ENCODE measurements around the gene GRID1.

Gene GRID1

DNA sequence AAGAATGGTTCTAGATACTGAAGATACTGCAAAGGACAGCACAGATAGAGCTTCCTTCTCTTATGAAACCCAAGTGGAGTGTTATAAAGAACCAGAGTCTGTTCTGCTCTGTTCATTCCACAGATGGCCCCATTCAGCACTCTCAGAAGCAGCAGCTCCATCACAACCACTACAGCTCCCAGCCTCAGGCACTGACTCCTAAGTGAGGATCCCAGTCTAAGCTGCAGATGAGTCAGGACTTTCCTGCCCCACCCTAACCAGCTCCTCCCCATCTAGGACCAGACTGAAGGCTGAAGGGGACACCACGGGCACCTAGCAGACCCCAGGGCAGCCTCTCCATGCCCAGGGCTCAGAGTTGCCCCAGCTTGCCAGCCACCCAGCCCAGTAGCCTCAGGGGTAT, 379.8 kb downstream of the GRID1 start:
- TF ChIP-seq CTCF (IDR thresholded peaks at IDR 0.05; ENCODE audit: control insufficient read depth, extremely low read depth, insufficient read depth): no peak
- DNase-seq (ENCODE audit: low read depth): no peak
- H3K4me3 ChIP-seq (ENCODE audit: low read depth, low read length): no peak overlapping the region

DNA sequence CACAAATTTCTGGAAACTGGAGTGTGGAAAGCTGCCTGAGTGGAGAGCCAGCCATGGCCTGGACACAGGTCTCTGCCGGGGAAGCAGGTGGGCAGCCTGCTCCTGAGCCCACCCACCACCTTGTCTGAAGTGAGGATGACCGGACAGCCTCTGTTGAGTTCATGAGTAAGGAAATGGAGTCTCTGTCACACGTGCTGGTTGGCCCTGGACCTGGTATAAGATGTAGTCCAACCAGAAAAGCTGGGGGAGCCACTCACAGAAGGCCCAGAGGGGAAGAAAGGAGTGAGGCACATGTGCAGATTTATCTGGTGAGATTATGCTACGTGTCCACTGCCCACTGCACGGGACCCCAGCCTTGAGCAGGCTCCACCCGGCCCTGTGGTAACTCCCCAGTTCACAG, 383.5 kb downstream of the GRID1 start:
- TF ChIP-seq CTCF (IDR thresholded peaks at IDR 0.05; ENCODE audit: control insufficient read depth, extremely low read depth, insufficient read depth): no peak
- no peak for DNase-seq (ENCODE audit: low read depth)
- H3K4me3 ChIP-seq (ENCODE audit: low read depth, low read length): no peak overlapping the region

GRCh38 chr10:85979598-85979997, 387.0 kb downstream of the GRID1 start:
- no peak for DNase-seq (ENCODE audit: low read depth)
- no peak overlapping the region for H3K4me3 ChIP-seq (ENCODE audit: low read depth, low read length)
- no peak for TF ChIP-seq CTCF (IDR thresholded peaks at IDR 0.05; ENCODE audit: control insufficient read depth, extremely low read depth, insufficient read depth)

- H3K4me3 ChIP-seq (ENCODE audit: low read depth, low read length): no peak overlapping the region
- no peak for TF ChIP-seq CTCF (IDR thresholded peaks at IDR 0.05; ENCODE audit: control insufficient read depth, extremely low read depth, insufficient read depth)
- no peak for DNase-seq (ENCODE audit: low read depth)
Measured at GRCh38 chr10:85978566-85979358, 387.8 kb downstream of the GRID1 start.

- no peak for DNase-seq (ENCODE audit: low read depth)
- TF ChIP-seq CTCF (IDR thresholded peaks at IDR 0.05; ENCODE audit: control insufficient read depth, extremely low read depth, insufficient read depth): no peak
- H3K4me3 ChIP-seq (ENCODE audit: low read depth, low read length): no peak overlapping the region
Measured at GRCh38 chr10:85977642-85978041, 389.0 kb downstream of the GRID1 start.

DNA sequence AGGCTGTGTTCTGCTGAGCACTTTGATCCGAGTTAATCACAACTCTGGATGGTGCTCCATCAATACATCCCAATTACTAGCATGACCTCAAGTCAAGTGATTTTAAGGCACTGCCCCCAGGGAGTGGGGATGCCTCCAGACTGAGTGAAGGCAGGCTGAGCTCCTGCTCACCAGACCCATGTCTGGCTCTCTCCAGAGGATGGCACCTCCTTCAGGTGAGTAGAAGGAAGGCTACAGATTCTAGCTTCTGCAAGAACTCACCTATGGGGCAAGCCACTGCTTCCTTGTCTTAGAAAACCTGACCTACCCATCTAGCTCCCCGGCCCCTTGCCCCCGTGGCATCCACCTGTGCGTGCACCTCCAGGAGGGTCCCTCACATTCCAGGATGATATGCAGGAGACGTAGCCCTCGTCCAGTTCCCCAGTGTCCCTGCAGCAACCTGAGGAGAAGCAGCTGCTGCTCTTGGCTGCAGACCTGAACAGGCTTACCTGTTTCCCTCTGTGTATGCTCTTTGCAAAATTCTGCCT, 390.3 kb downstream of the GRID1 start:
- DNase-seq (ENCODE audit: low read depth): no peak
- no peak overlapping the region for H3K4me3 ChIP-seq (ENCODE audit: low read depth, low read length)
- TF ChIP-seq CTCF (IDR thresholded peaks at IDR 0.05; ENCODE audit: control insufficient read depth, extremely low read depth, insufficient read depth): no peak

DNA sequence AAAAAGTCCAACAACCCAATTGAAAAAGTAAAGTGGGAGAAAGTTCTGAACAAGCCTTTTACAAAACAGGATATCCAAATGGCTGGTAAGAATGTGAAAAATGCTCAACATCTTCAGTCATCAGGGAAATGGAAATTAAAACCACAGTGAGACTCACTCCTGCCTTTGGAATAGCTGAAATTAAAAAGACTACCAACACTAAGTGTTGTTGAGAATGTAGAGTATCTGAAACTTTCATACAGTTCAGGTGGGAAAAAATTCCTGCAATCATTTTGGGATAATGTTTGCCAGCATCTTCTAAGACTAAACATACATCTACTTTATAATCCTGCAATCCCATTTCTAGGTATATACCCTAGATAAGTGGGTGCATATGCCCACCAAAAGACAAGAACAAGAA, 395.1 kb downstream of the GRID1 start:
- no peak for DNase-seq (ENCODE audit: low read depth)
- H3K4me3 ChIP-seq (ENCODE audit: low read depth, low read length): no peak overlapping the region
- TF ChIP-seq CTCF (IDR thresholded peaks at IDR 0.05; ENCODE audit: control insufficient read depth, extremely low read depth, insufficient read depth): no peak
